T1000 (cell line): ENCODE results near the gene EHD3.

ENCODE experiments used
- DNase-seq: peaks from one replicate; lab custom pipeline; 2025; ENCODE audit warnings: mixed read lengths; lab: John Stamatoyannopoulos, UW

Gene EHD3

DNA sequence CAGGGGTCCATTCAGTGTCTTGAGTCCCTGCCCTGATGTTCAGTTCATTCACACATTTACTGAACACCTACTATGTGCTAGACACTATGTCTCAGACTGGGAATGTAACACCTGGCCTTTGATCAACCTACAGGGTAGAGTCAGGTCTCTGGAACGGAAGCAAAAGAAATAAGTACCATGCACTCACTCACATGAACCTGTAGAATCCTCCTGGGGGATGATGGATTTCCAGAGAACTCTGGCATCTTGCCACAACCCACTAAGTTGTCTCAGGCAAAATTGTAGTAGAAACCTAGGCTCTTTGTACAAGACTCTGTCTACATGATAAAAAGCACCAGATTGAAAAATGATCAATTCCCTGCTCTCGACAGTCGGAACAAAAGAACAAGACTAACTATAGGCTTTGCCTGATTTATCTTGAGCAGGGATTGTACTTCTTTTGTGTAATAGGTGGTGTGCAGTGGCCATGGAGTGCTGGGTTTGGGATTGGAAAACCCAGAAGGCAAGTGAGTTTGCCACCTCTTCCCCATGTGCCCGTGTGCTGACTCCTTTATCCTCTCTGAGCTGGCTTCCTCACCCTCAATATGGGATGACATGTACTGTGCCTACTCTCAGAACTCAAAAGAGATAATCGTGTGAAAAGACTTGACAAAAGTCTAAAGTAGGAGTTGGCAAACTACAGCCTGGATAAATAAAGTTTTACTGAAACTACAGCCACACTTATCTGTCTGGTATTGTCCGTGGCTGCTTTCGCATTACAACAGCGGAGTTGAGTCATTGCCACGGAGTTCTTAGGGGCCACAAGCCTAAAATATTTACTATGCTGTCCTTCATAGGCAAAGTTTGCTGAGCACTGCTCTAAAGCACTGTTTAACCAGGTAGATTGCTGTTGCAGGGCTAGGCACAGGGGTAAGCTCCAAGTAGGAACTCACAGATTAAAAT, 21.0 kb upstream of the EHD3 start:
- DNase-seq, result no peak

DNA sequence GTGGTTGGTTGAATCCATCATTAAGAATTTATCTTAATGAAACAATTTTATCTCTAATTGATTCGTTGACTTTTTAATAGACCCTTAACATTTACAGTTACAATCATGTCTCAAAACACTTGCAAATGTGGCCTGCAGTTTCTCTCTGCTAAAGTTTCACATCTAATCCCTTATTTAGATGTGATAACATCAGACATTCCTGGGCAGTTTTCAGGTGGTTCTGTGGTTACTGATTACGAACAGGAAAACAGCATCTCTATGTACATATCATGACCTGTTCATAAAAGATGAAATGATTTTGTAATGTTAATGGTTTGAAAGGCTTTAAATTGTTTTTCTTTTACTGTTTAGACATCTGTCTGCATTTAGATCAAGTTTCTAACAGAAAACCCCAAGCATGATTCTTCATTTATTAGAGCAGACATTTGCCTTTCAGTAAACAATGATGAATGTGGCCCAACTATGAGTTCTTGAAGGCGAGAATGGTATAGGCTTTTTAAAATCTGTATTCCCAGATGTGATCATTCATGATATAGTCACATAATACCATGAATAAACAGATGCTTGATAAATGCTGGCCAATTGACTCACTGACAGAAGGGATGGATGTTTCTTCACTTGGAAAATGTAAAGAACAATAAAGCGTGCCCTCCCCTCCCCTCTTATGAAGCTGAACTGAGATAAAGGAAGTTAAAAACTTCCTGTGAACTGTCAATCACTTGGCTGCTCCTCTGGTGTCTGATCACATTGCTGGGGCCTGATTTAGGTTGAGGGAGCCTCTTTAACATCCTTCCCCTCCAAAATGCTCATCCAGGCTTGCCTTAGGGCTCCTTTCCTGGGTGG, 20.1 kb upstream of the EHD3 start:
- DNase-seq, result no peak

DNA sequence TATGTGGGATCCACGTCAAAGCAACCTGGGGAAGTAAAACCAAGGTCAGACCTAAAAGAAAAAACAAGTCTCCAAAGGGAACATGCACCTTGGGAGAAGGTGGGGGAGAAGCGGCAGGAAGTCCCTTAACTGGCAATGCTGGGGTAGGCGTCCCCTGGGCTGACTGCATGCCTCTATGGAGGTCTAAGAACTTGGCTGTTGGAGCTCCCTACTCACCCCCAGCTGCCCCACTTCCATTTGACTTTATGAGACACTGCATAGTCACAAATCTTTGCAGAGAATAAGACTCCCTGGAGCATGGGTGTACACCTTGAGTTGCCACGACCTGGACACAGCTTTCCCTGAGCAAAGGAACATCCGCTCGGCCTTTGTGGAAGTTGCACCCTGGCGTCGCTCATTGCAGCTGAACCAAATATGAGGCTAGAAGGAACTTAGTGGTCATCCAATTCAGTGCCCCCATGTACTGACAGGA, 19.5 kb upstream of the EHD3 start:
- DNase-seq, result no peak

DNA sequence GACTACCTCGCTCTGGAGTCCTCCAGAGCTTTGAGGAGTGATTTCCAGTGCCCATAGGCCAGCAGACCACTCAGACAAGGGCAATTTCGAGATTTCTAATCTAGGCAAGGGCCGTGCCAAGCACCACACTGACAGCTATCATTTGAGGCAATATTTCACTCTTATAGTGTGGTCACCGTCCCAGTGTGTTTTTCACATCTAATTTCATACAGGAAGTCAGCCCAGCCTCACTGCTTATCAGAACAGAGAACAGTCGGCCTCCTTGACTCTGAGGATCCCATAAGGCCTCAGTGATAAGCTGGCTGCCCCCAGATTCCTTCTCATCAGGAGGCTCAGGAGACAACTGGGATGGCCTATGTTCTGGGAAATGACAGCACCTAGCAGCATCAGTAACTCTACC, 17.2 kb upstream of the EHD3 start:
- no peak for DNase-seq

DNA sequence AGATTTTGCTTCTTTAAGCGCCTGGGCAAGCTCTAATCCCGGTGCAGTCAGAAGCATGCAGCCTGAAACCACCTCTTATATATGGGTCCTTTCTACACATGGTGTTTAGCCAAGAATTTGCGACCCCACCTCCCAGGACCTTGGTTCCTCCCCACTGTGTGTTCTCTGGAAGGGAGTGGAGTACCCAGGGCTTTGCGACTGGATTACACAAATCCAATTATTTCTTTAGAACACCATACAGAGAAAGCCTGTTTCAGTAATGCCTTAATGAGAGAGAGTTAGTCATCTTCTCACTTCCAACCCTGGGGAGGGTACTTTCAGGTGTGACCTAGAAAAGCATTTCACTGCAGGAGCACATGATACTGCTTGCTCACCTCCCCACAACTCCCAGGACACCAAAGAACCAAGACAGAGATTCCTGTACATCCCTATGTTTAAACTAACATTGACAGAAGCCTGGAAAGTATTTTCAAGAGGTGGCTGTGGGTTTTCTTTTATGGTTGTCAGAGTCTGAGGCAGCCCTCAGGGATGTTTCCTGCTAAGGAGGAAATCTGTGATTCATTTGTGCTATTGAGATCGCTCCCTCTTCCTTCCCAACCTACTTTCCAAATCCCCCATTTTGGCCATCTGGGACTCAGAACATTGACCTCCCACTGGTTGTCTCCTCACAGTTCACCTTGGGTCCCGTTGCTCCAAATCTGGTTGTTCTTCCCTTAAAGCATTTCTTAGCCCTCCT, 16.3 kb upstream of the EHD3 start, which contains the start of gene CAPN14:
Gene CAPN14, minus strand, starts transcription at position 51 of the 736 bp plus-strand sequence. CDS start 12,068 bp downstream, outside the sequence.
- no peak for DNase-seq

DNA sequence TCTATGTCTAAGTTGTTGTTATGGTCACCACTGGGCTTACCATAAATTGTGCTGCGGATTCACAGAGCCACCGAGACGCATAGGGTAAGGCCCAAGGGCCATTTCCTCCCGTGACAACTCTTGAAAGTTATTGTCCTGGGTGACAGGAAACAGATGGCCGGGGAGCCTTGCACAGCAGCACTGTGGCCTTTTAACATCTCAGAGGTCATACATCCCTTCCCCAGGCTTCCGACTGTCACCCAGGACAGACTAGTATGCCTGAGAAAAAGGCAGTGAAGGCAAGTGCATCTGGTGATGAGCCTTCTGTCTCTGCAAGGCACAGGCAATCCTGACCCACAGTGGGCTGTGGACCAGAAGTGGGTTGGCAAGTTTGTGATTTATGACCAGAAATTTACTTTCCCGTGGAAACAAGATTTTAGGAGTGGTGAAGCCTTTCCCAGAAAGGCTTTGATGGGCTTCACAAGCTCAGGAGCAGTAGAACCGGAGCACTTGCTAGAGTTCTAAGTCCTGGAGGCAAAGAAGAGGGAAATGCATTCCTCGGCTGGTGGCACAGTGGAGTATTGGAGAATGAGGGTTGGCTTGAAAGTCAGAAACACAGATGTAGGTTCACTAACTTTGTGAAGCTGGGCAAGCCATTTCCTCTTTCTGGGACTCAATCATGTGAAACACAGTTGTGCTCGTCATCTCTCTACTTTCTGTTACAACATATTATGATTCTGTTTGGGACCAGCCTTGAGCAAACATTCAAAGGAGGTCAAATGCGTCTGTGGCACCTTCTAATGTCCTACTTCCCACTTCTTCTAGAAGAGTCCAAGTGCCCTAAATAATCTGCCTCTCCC, 14.6 kb upstream of the EHD3 start:
- DNase-seq, result no peak

DNA sequence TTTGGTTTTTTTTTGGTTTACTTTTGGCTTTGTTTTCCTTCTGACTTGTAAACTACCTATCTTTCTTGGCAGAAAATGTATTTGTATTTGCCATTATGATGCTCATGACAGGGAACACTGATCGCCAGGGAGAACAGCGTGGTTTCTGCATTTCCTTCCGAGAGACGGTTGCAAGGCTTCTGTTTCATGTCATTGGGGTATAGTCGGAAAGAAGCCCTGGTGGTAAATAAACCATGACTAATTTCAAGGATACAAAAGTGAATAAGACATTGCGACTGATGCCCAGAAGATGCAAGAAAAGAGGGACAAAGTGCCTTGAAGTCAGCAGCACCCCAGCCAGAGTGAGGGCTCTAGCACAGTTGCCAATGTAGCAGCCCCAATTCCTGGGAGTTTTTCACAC, 12.4 kb upstream of the EHD3 start:
- no peak for DNase-seq

DNA sequence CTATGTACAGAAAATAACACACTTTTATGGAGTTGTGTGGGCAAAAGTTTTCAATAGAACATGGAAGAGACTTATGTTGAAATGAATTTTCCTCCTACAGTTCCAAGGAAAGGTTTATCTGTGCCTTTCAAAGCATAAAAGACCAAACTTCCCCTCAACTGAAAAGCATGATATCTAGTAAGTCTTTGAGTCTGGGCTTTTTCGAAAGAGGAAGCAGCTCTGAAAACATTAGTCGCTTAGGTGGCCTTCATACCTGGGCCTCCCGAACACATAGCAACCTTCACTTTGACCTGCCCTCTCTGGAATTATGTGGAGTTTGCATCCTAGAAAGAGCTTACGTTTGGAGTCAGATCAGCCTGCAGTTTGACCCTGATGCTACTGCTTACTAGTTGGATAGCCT, 11.9 kb upstream of the EHD3 start:
- DNase-seq, result no peak

DNA sequence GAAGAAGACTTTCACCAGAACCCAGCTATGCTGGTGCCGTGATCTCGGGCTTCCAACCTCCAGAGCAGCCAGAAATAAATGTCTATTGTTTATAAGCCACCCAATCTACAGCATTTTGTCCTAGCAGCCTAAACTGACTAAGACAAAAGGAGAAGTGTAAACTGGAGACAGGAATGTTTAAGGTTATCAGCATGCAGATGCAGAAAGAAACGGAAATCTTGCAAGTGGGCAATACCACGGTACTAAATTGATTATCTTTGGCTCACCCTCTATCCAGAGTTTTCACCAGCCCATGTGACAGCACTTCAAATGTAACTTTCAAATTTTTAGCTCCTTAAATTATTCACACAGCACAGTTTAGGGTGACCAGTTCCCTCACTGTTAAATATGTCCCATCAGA, 10.9 kb upstream of the EHD3 start:
- DNase-seq, result no peak

DNA sequence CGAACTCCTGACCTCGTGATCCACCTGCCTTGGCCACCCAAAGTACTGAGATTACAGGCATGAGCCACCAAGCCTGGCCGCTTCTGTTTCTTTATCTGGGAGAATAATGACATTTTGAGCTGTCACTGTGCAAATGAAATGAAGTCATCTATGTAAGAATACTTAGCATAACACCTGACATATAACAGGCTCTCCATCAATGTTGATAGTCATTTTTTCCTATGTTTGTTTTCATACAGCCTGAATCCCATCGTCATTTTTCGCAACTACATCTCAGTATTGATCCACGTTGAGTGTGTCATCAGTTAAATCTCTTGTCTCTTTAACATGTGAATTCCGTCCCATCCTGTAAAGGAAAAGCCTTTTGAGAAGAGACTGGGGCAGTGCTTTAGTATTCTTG, 10.2 kb upstream of the EHD3 start:
- no peak for DNase-seq

DNA sequence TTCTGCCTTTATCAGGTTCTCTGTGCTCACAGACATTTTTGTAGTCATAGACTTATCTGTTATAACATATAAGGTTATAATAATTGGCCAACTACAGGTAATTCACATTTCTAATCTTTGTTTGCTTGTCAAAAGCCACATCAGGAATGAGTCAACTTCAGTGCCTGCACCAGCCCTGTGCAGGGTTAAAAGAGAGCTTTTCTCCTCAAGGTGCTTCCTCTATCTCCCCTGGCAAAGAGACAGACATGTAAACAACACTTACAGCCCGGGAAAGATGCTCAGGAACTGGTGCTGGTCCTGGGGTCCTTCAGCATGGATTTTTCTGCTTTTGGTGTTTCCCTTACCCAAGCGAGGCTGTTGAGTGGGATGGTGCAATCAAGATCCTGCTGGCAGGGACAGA, 7.7 kb upstream of the EHD3 start:
- no peak for DNase-seq

DNA sequence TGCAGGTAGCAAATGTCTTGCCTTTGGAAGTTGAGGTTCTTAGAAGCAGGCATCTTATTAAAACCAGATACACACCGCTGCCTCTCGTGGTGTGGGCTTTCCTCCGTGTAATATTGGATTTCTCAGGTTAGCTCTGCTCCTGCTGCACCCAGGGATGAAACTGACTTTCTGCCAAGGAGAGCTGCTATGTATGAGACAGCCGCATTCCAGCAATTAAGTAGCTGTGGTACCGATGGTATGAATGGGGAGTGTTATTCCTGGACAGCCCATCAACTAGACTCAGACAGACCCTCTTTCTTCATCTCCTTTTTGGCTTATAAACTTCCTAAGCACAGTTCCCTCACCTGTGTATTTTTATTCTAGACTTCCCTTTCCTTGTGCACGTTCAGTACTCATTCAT, 6.8 kb upstream of the EHD3 start:
- no peak for DNase-seq

DNA sequence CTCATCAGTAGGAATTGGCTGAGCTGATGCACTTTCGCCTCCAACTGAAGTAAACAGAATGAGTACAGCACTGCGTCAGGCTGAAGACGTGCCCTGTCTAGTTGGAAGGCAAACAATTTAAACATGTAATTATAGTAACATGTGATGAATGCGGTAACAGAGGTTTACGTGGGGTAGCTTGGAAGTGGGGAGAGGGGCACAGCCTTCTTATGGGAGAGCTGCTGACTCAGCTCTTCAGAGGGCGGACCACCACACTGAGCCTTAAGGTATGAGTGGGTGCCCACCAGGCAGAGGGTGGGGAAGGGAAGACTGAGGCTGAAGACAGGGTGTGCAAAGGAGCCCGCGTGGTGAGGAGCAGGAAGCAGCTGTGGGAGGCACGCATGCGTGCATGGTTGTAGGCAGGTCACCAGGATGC, 6.2 kb upstream of the EHD3 start:
- DNase-seq, result no peak

DNA sequence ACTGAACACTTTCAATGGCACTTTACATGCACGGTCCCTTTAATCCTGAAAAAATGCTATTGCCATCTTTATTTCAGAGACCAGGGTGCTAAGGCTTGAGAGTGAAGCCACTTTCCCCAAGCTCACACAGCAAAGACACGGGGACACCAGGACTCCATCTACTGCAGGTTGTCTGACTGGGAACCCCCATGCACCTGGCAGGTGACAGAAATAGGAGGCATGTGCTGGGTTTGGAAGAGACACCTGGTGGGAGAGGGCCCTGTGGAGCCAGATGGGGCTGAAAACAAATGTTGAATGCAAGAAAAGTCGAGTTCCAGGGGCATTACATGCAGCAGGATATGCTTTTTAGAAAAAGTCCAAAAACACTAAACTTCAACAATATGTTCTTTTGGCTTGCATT, 5.2 kb upstream of the EHD3 start:
- no peak for DNase-seq

DNA sequence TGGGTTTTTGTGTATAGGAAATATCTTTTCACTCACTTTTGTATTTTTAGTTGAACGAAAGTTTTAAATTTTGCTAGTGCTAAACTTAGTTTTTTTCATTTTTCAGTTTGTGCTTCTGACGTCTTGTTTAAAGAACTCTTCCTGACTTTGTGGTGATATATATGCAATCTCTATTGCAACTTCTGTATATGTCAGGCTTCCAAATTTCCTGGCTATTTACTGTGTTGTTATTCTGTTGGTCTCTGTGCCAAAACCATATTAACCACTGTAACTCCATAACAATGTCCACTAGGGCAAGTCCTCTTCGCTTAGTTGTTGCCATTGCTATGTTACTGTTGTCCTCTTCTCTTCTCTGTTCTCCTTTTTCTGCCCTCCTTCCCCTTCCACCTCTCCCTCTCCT, 3.2 kb upstream of the EHD3 start:
- no peak for DNase-seq

DNA sequence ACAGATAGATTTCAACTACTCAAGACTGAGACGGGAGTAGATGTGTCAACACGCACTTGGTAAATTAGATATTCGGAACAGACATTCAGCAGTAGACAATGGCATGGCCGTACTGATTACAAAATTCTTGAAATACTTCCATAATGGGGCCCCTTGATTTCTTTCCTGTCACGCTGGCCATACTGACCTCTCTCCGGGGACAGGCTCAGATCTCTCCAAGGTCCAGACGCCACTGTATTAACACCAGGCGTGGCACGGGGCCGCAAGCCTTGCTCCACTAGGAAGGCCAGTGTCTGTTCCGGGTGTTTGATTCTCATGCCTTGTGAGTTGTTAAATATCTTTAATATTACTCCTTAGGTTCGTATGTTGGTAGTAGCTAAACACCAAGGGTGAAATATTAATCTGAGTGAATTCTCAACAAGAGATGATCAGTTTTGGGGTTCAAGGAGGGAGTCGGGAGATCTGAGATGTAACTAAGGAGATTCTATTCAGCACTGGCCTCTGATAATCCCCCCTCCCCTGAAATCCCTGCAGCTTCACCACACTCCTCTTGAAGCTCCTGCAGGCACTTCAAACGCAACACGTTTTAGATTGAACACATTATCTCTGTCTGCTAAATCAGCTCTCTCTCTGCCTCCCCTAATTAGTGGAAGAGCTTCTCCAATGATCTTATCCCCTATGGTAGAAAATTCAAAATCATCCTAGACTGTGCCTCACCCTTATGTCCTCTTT, 2.2 kb upstream of the EHD3 start:
- no peak for DNase-seq

DNA sequence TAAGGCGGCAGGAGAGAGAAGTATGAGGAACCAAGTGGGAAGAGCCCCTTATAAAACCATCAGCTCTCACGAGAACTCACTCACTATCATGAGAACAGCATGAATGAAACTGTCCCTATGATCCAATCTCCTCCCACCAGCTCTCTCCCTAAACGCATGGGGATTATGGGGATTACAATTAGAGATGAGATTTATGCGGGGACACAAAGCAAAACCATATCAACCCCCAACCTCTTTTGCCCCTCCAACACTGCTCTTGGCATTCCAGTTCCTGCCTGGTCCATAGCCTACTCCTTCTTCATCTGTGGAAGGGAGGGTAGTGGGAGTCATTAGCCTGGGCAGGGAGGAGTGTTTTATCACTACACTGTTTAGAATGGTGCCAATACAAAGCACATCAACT, 1.4 kb upstream of the EHD3 start:
- DNase-seq, result no peak

DNA sequence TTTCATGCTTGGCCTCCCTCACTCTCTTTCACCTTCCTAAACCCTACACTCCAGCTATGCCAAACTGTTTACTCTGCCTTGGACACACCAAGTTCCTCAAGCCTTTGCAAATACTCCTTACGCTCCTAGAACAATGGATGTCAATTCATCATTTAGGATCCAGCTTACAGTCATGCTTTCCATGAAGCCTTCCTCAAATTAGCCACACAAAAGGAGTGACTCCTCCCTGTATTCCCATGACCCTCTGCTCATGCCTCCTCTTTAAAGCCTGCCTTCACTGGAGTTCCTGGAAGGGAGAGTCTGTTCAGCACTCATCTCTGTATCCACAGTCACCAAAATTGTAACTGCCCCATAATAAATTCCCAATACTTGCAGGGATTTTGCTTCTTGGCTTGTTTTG, 721 bp upstream of the EHD3 start:
- no peak for DNase-seq

DNA sequence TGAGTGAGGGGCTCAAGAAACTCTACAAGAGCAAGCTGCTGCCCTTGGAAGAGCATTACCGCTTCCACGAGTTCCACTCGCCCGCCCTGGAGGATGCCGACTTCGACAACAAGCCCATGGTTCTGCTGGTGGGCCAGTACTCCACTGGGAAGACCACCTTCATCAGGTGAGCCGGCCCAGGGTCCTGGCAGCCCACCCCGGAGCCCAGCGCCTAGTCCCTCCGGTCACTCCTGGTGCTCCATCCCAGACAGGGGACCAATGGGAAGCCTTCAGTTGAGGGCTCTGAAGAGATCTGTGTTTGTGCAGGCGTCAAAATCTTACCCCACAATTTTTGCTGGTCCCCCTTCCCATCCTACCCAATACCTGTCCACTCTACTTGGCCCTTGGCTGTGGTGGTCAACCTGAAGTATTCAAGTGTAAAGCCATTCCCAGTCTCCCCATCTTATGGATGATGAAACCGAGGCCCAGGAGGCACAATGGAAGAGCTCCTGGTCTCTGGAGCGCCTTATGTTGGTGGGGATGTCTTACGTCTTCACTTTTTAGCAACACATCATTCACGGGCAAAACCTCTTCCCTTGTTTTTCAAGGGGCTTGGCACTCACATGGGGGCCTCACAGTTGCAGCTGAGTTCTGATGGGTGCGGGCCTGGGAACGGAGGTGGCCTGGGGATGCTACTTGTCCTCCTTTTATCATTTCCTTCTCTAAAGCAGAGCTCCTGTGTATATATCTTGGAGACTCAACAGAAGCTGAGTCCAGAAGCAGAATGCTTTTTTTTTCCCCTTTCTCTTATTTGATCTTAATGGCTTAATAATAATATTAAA, 941 bp downstream of the EHD3 start:
- DNase-seq, result no peak

DNA sequence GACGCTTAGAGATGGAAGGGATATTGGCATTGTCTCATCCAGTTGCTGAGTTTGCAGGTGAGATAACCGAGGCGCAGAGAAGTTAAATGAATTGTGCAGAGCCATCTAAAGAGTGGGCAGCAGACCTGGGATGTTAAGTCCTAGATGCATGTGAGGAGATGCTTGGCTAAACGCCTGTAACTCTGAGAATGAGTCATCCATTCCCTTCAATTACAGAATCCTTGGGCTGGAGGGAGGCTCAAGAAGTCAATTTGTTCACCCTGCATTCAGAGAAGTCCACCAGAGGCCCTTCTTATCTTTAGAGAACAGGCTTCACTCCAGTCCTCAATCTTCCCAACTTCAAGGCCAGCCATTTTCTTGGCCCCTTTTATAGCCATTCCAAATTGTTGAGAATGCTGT, 1.6 kb downstream of the EHD3 start:
- peak; percentile 14 for DNase-seq
